GM19455 (cell line): ENCODE results near the gene AFF1.
"Not testable (repeated sequence)": the region's sequence is repeated elsewhere in the genome, so short reads cannot be mapped to it uniquely, and the experiment has no call there.

ENCODE experiments used
- ATAC-seq: cut with Tn5 transposase; IDR thresholded peaks from one replicate; pipeline ENCODE4 v1.9.1; 2021; ENCODE audit not compliant: unreplicated experiment

AFF1 gene

GRCh38 chr4:87034527-87034926 is 99.7 kb downstream of the AFF1 start:
- no peak for ATAC-seq

GRCh38 chr4:87035881-87036509 is 101.2 kb downstream of the AFF1 start:
- ATAC-seq, result no peak

- no peak for ATAC-seq
Observed at GRCh38 chr4:87036713-87037112, 101.9 kb downstream of the AFF1 start.

GRCh38 chr4:87037171-87037570 is 102.4 kb downstream of the AFF1 start:
- ATAC-seq, result not testable (repeated sequence)

- no peak for ATAC-seq
Observed at GRCh38 chr4:87037671-87038334, 103.0 kb downstream of the AFF1 start.

- ATAC-seq, result no peak
Observed at GRCh38 chr4:87038837-87039615, 104.2 kb downstream of the AFF1 start.

- no peak for ATAC-seq
Observed at GRCh38 chr4:87041141-87041540, 106.3 kb downstream of the AFF1 start.

GRCh38 chr4:87042221-87042620 is 107.4 kb downstream of the AFF1 start:
- no peak for ATAC-seq

- ATAC-seq, result no peak
Observed at GRCh38 chr4:87042986-87043820, 108.4 kb downstream of the AFF1 start.

- no peak for ATAC-seq
Observed at GRCh38 chr4:87044511-87045233, 109.9 kb downstream of the AFF1 start.

- ATAC-seq, result no peak
Observed at GRCh38 chr4:87045234-87045558, 110.4 kb downstream of the AFF1 start.

- no peak for ATAC-seq
Observed at GRCh38 chr4:87045659-87046058, 110.8 kb downstream of the AFF1 start.

- no peak for ATAC-seq
Observed at GRCh38 chr4:87046121-87046551, 111.3 kb downstream of the AFF1 start.

- no peak for ATAC-seq
Observed at GRCh38 chr4:87047281-87047798, 112.5 kb downstream of the AFF1 start.

- ATAC-seq, result no peak
Observed at GRCh38 chr4:87049508-87049907, 114.7 kb downstream of the AFF1 start.

- ATAC-seq, result no peak
Observed at GRCh38 chr4:87050596-87050995, 115.8 kb downstream of the AFF1 start.

- ATAC-seq, result no peak
Observed at GRCh38 chr4:87051121-87051713, 116.4 kb downstream of the AFF1 start.

- no peak for ATAC-seq
Observed at GRCh38 chr4:87052615-87053014, 117.8 kb downstream of the AFF1 start.

GRCh38 chr4:87053176-87053658 is 118.4 kb downstream of the AFF1 start:
- no peak for ATAC-seq
